HepG2 (cell line): ENCODE data around the gene HLA-DOA. TPM values are rescaled to one million over a fixed set of nuclear protein-coding genes. Genes with fewer than 3 reads are reported as not detected.

ENCODE experiments used
- CENPT ChIP-seq: sonication (generic); formaldehyde crosslinking; IDR thresholded peaks from 2 replicates; pipeline ENCODE4 v1.8.0; 2022; ENCODE audit warnings: low read depth, mild to moderate bottlenecking, moderate library complexity, missing genetic modification reagents
- DNMT3B ChIP-seq: conservative IDR thresholded peaks from 2 replicates; pipeline ENCODE4 v1.6.1; 2016; ENCODE audit warnings: missing biosample characterization, control low read depth
- FOXA3 ChIP-seq: IDR thresholded peaks from 2 replicates; pipeline ENCODE4 v1.6.1; 2016; ENCODE audit warnings: missing genetic modification reagents, missing compliant biosample characterization
- FOXK1 ChIP-seq: sonication (generic); formaldehyde crosslinking; IDR thresholded peaks from 2 replicates; pipeline ENCODE4 v1.4.0; 2020; ENCODE audit warnings: low read depth, missing genetic modification reagents, borderline replicate concordance
- GPN1 ChIP-seq: sonication (generic); formaldehyde crosslinking; IDR thresholded peaks from 2 replicates; pipeline ENCODE4 v1.5.1; 2020; ENCODE audit warnings: missing genetic modification reagents, borderline replicate concordance
- MBD4 ChIP-seq: IDR thresholded peaks from 2 replicates; pipeline ENCODE4 v1.6.1; 2012; ENCODE audit warnings: low read length, inconsistent platforms, borderline replicate concordance
- MTF2 ChIP-seq: sonication (generic); formaldehyde crosslinking; IDR thresholded peaks from 2 replicates; pipeline ENCODE4 v1.5.0; 2020; ENCODE audit warnings: missing genetic modification reagents, borderline replicate concordance
- MXD4 ChIP-seq: IDR thresholded peaks from 2 replicates; pipeline ENCODE4 v1.6.1; 2016; ENCODE audit warnings: mild to moderate bottlenecking, missing biosample characterization, missing genetic modification reagents
- MZF1 ChIP-seq: sonication (generic); formaldehyde crosslinking; IDR thresholded peaks from 2 replicates; pipeline ENCODE4 v1.8.1; 2023; ENCODE audit warnings: mild to moderate bottlenecking, missing genetic modification reagents, borderline replicate concordance
- RAD21 ChIP-seq: fragments of 450-650 bp; formaldehyde crosslinking; IDR thresholded peaks from 2 replicates; pipeline ENCODE4 v1.5.0; 2020; ENCODE audit warnings: mild to moderate bottlenecking
- RBM39 ChIP-seq: fragments of 200-400 bp; formaldehyde crosslinking; IDR thresholded peaks from one replicate; pipeline ENCODE4 v1.6.1; 2018; ENCODE audit warnings: antibody characterized with exemption, mild to moderate bottlenecking, low read depth, low read length; ENCODE audit not compliant: poor library complexity, severe bottlenecking
- SMAD1 ChIP-seq: sonication (generic); formaldehyde crosslinking; IDR thresholded peaks from 2 replicates; pipeline ENCODE4 v1.4.0; 2020; ENCODE audit warnings: missing genetic modification reagents, low read depth, mild to moderate bottlenecking, borderline replicate concordance
- SOX13 ChIP-seq, 3 experiments: fragments of 450-650 bp in 1 of 3; sonication (generic) in 1 of 3; formaldehyde crosslinking in 1 of 3; IDR thresholded peaks in 2 of 3; conservative IDR thresholded peaks in 1 of 3; 2 replicates each; pipeline versions ENCODE4 v1.5.0 to v1.6.1; 2016 to 2020; ENCODE audit warnings: antibody characterized with exemption in 1 of 3, mild to moderate bottlenecking in 1 of 3, missing compliant biosample characterization in 1 of 3, missing genetic modification reagents in 1 of 3, moderate library complexity in 1 of 3
- THAP11 ChIP-seq: IDR thresholded peaks from 2 replicates; pipeline ENCODE4 v1.6.1; 2016; ENCODE audit warnings: missing biosample characterization, missing genetic modification reagents
- YEATS2 ChIP-seq: sonication (generic); formaldehyde crosslinking; IDR thresholded peaks from 2 replicates; pipeline ENCODE4 v1.4.0; 2020; ENCODE audit warnings: missing genetic modification reagents, borderline replicate concordance
- YY1 ChIP-seq: IDR thresholded peaks from 2 replicates; pipeline ENCODE4 v1.6.1; 2011; ENCODE audit warnings: low read length, low read depth, moderate library complexity, mild to moderate bottlenecking; ENCODE audit not compliant: insufficient read depth, insufficient replicate concordance
- ZFY ChIP-seq: sonication (generic); formaldehyde crosslinking; IDR thresholded peaks from 2 replicates; pipeline ENCODE4 v1.4.0; 2020; ENCODE audit warnings: missing genetic modification reagents
- ZNF101 ChIP-seq: sonication (generic); formaldehyde crosslinking; IDR thresholded peaks from 2 replicates; pipeline ENCODE4 v1.4.0; 2020; ENCODE audit warnings: mild to moderate bottlenecking, low read depth, missing genetic modification reagents, borderline replicate concordance
- ZNF12 ChIP-seq: sonication (generic); formaldehyde crosslinking; IDR thresholded peaks from 2 replicates; pipeline ENCODE4 v1.5.0; 2020; ENCODE audit warnings: missing genetic modification reagents
- ZNF138 ChIP-seq: sonication (generic); formaldehyde crosslinking; IDR thresholded peaks from 2 replicates; pipeline ENCODE4 v1.5.0; 2020; ENCODE audit warnings: mild to moderate bottlenecking, low read depth, missing genetic modification reagents
- ZNF274 ChIP-seq: sonication (generic); formaldehyde crosslinking; IDR thresholded peaks from 2 replicates; pipeline ENCODE4 v1.5.1; 2020; ENCODE audit warnings: mild to moderate bottlenecking, missing genetic modification reagents
- ZNF350 ChIP-seq: sonication (generic); formaldehyde crosslinking; IDR thresholded peaks from 2 replicates; pipeline ENCODE4 v1.4.0; 2020; ENCODE audit warnings: mild to moderate bottlenecking, low read depth, missing genetic modification reagents, borderline replicate concordance
- ZNF768 ChIP-seq: sonication (generic); formaldehyde crosslinking; IDR thresholded peaks from 2 replicates; pipeline ENCODE4 v1.4.0; 2020; ENCODE audit warnings: missing genetic modification reagents
- polyA plus RNA-seq, 8 experiments: library from polyadenylated mRNA; depleted of rRNA in 3 of 8; stranded (reverse) in 7 of 8; unstranded in 1 of 8; fragments of >200 nt; fragmentation: Illumina TruSeq in 4 of 8; extraction: Trizol in 4 of 8; gene quantifications; 2 replicates each; pipeline versions ENCODE4 v1.2.1 to v1.2.3, GENCODE V29; 2011 to 2016; ENCODE audit warnings: low read depth in 4 of 8, missing spikeins in 1 of 8, mixed read lengths in 1 of 8; ENCODE audit not compliant: insufficient read depth in 1 of 8
- total RNA-seq, 5 experiments: library from RNA; depleted of rRNA; stranded (reverse); fragments of >200 nt; fragmentation: Illumina TruSeq; extraction: Trizol; gene quantifications; 2 replicates each; pipeline ENCODE4 v1.2.3, GENCODE V29; 2016; ENCODE audit warnings: low read depth in 1 of 5
- TF ChIP-seq, protein P1 (sequence below): sonication (generic); formaldehyde crosslinking; IDR thresholded peaks from 2 replicates; pipeline ENCODE4 v1.4.0; 2020; ENCODE audit warnings: missing genetic modification reagents
- TF ChIP-seq, protein P2 (sequence below): sonication (generic); formaldehyde crosslinking; IDR thresholded peaks from 2 replicates; pipeline ENCODE4 v1.5.1; 2020; ENCODE audit warnings: missing genetic modification reagents, mild to moderate bottlenecking, borderline replicate concordance

The HLA-DOA gene
- total and polyA plus RNA-seq, 2 of the 13 experiments (the other 11 are each of a cell fraction or from before 2014, with no cell fraction given), result 0.03 to 0.09 TPM

GRCh38 chr6:32968093-32968866 lies 41.1 kb downstream of the HLA-DOA start, which contains the start of gene BRD2 (continued):
- TF ChIP-seq GPN1 (CRISPR knock-in tag) (no peak; the same call in 1 of the 2 replicates), ZNF274 (CRISPR knock-in tag) (peak; percentile 98), ZNF138 (peak; percentile 85; the same call in 1 of the 2 replicates), SOX13 (IDR thresholded peaks at IDR 0.05) (0 out of 2 replicates have a peak, but pooled peaks have one; percentile 23), SOX13 (CRISPR knock-in tag; conservative IDR thresholded peaks at IDR 0.05 in 1 of 2, IDR thresholded peaks at IDR 0.05 in 1 of 2) (peak in 1 of 2 experiments; percentile 61; a peak in 1 of 4 replicates), YEATS2 (CRISPR knock-in tag) (peak; percentile 80), FOXA3 (CRISPR knock-in tag) (no peak; the same call in 1 of the 2 replicates), ZNF768 (CRISPR knock-in tag) (peak; percentile 89), RBM39 (peak; percentile 94), SMAD1 (CRISPR knock-in tag) (peak; percentile 73; the same call in 1 of the 2 replicates), MXD4 (CRISPR knock-in tag) (peak; percentile 90), DNMT3B (CRISPR knock-in tag) (peak; percentile 79; the same call in 1 of the 2 replicates), THAP11 (peak; percentile 76), ZNF350 (CRISPR knock-in tag) (peak; percentile 96), RAD21 (peak; percentile 52), CENPT (peak; percentile 81; the same call in 1 of the 2 replicates), MZF1 (CRISPR knock-in tag) (0 out of 2 replicates have a peak, but pooled peaks have one; percentile 16), ZNF12 (CRISPR knock-in tag) (peak; percentile 57; the same call in 1 of the 2 replicates), ZFY (peak; percentile 99), MTF2 (CRISPR knock-in tag) (no peak), YY1 (peak; percentile 93), MBD4 (no peak), FOXK1 (CRISPR knock-in tag) (peak; percentile 65), ZNF101 (CRISPR knock-in tag) (0 out of 2 replicates have a peak, but pooled peaks have one; percentile 52)
- TF ChIP-seq, protein P1, sequence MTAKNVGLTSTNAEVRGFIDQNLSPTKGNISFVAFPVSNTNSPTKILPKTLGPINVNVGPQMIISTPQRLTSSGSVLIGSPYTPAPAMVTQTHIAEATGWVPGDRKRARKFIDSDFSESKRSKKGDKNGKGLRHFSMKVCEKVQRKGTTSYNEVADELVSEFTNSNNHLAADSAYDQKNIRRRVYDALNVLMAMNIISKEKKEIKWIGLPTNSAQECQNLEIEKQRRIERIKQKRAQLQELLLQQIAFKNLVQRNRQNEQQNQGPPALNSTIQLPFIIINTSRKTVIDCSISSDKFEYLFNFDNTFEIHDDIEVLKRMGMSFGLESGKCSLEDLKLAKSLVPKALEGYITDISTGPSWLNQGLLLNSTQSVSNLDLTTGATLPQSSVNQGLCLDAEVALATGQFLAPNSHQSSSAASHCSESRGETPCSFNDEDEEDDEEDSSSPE (CRISPR knock-in tag), result peak; percentile 98
- TF ChIP-seq, protein P2, sequence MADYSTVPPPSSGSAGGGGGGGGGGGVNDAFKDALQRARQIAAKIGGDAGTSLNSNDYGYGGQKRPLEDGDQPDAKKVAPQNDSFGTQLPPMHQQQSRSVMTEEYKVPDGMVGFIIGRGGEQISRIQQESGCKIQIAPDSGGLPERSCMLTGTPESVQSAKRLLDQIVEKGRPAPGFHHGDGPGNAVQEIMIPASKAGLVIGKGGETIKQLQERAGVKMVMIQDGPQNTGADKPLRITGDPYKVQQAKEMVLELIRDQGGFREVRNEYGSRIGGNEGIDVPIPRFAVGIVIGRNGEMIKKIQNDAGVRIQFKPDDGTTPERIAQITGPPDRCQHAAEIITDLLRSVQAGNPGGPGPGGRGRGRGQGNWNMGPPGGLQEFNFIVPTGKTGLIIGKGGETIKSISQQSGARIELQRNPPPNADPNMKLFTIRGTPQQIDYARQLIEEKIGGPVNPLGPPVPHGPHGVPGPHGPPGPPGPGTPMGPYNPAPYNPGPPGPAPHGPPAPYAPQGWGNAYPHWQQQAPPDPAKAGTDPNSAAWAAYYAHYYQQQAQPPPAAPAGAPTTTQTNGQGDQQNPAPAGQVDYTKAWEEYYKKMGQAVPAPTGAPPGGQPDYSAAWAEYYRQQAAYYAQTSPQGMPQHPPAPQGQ (CRISPR knock-in tag), result peak; percentile 83; the same call in 1 of the 2 replicates
